ENCODE data around the gene NUP160.
"Not testable (repeated sequence)": the region's sequence is repeated elsewhere in the genome, so short reads cannot be mapped to it uniquely, and the experiment has no call there.

Gene NUP160

DNA sequence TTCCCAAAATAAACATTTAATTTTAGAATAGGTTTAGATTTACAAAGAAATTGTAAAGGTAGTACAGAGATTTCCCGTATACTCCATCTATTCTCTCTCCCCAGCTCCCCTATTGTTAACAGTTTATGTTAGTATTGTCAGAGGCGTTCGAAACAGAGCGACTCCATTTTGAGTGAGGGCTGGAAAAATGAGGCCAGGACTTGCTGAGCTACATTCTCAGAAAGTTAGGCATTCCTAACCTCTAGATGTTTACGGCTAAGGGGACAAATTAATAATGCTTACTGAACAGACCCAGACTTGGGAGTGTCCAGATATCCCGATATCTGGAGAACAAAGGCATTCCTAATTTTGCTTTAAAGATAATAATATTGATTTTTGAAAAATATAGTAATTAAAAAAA lies 12.4 kb upstream of the NUP160 start:
- DNase-seq: no peak

DNA sequence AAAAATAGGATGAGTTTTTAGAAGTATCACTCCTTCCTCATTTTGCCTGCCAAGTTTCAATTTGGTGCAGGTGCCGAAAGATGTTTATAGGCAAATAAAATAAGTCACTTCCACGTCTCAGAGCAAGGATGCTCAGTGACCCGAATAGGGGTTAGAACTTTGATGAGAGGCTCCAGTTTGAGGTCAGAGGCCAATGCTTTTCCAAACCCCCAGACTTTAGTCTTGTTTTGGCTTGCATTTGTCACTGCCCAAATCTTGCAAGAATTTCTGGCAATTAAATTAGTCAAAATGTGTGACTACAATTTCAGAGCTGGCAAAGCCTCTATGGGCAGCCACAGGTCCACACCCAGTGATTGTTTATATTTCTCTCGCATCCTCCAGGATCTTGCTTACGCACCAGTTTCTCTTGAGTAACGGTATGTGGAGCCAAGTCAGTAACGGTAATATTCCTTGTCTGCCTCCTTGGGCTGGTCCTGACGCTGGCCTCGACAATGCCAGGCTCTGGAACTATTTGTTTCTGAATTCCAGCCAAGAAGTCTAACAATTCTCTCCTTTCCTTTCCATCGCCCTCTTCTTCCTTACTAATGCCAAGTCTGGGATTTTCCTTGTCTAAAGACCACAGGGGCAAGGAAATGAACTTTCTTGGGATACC lies 9.9 kb upstream of the NUP160 start:
- peak; percentile 32 for DNase-seq

DNA sequence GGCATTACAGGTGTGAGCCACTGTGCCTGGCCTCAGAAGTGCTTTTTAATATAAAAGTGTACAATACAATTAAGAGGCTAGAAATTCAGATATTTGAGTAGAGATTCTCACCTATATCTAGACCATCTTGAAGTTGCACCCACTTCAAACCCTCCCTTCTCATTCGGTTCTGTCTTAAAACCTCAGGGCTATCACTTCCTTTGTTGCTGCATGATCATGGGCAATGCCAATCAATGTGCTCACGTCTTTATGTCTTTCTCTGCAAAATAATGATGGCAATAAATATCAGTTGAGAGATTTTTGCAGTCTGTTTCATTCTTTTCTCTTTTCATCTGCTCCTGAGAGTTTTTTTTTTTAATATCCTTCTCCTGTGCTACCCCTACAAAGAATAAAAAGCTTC lies 9.3 kb upstream of the NUP160 start:
- DNase-seq: no peak

DNA sequence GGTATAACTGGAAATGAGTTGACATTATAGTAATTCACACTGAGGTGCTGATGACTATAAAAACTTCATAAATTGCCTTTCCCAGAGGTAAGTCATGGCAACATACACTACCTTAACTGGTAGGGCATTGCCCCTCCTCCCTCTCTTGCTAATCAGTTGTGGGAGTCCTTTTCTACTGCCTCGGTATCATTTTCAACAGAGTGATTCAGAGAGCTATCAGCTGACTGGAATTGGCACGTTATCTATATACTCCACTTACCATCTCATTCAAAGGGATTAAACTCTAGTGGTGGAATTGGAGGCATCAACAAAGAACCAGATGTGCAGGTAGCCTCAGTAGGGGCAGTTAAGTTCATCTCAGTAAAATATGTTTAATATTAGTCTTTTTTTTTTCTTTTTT lies 8.0 kb upstream of the NUP160 start:
- DNase-seq: peak; percentile 73

DNA sequence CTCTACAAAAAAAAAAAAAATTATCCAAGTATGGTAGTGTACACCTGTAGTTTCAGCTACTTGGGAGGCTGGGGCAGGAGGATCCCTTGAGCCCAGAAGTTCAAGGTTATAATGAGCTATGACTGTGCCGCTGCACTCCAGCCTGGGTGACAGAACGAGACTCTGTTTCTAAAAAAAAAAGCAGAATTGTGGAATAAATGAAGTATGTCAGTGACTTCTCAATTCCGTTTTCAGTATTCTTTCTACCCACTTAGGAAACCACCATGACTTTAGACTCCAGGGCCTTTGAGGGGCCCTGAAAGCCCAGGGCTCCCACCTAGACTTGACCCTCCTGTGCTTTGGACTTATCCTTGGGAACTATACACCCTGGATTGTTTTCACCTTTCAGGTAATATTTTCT lies 6.5 kb upstream of the NUP160 start:
- no peak for DNase-seq

DNA sequence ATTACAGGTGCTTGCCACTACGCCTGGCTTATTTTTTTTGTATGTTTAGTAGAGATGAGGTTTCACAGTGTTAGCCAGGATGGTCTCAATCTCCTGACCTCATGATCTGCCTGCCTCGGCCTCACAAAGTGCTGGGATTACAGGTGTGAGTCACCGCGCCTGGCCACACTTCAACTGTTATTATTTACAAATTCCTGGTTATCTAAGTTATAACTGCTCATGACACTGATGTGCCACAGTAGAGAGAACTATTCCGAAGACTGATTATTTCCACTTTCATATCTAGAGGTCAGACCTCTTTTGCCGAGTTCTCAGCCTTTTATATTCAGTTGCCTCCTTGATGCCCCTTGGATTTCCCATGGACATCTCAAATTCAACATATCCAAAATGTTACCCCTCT lies 3.9 kb upstream of the NUP160 start:
- DNase-seq: no peak

DNA sequence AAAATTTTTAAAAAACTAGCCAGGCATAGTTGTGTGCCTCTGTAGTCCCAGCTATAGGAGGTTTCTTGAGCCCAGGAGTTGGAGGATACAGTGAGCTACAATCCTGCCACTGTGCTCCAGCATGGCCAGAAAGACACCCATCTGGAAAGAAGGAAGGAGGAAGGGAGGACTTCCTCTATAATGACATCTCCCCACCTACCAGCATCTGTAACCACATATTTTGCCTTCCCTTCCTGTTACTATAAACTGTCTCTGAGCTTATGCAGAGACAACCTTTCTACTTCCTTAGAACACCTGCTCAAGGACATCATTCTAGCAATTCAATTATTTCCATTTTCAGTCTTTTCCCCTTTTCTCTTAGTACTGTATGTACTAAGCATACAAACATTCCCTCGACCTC lies 2.2 kb upstream of the NUP160 start:
- DNase-seq: no peak

DNA sequence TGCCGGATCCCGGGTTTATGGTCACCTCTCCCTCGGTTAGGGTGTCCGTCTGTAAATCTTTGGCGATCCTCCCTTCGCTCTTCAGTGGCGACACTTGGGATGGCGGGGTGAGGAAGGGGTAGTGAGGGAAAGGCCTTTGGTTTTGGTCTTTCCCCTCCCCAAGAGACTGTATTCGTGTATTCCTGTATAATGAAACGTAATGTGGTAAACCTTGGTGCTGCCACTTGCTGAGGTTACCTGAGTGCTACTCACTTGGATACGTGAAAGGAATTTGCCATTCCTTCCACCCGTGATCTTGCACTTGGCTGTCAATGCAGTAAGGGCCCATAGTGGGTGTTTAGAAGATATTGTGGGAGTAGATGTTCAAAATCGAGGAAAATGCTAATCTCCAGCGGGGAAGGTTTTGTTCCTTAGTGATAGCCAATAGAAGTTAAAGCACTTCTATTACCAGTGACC lies 578 bp upstream of the NUP160 start:
- DNase-seq: peak; percentile 63

DNA sequence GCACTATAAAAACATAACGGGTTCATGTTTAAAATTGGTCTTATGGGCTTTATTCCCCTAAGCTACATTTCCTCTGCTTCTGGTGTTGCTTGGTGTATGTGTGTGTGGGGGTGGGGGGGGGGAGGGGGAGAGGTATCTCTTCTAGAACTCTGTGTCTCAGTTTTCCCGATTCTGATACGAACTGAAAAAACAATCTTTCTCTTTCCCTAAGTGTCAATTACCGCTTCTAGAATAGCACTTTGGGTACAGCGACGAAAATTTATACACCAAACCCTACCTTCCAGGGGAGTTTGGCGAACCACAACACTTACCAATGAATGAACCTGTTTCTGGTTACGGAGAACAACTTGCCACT lies 636 bp downstream of the NUP160 start:
- no peak for DNase-seq

DNA sequence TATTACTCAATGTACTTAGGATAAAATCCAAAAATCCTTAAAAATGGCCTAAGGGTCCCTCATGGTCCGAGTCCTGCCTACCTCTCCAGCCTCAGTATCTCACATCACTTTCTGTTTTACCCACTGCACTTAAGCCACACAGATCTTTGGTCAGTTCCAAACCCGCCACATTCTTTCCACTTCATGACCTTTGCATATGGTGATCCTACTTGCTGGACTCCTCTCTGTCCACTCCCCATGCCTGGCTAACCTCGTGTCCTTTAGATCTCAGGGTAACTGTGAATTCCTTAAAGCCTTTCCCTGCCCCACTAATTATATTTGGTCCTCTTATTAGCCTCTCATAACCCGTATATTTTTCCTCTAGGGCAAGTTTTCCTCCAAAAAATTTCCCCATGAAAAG lies 1.2 kb downstream of the NUP160 start:
- DNase-seq: no peak

DNA sequence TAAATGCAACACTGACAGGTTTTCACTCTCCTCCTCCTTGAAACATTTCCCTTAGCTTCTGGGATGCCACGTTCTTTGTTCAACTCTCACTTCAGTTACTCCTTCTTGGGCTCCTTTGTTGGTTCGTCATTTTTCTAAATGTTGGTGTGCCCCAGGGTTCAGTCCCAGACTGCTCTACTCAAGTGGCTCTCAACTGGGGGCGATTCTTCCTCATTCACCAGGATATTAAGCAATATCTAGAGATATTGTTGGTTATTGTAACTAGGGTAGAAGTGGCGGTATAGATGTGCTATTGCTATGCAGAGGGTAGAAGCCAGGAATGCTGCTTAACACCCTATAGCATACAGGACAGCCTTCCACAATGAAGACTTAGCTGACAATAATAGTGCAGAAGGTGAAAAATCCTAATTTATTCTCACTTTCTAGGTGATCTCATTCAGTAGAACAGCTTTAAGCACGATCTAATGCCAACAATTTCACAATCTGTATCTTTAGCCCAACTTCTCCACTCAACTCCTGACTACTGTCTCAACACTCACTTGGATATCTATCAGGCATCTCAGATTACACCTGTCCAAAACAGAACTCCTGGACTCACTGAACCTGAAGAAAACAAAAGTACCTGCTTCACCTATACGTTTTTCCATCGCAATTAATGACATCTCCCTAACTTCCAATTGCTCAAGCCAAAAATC lies 4.6 kb downstream of the NUP160 start:
- DNase-seq: no peak

DNA sequence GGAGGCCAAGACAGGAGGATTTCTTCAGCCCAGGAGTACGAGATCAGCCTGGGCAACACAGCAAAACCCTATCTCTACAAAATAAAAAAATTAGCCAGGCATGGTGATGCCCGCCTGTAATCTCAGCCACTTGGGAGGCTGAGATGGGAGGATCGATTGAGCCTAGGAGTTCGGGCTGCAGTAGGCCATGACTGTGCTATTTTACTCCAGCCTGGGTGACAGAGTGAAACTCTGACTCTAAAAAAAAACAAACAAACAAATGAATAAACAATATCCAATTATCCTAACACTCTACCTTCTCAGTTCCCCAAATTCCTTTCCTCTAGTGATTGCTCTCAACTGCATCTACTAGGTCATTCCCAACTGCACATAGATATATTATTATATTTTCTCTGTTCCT lies 5.4 kb downstream of the NUP160 start:
- DNase-seq: no peak

DNA sequence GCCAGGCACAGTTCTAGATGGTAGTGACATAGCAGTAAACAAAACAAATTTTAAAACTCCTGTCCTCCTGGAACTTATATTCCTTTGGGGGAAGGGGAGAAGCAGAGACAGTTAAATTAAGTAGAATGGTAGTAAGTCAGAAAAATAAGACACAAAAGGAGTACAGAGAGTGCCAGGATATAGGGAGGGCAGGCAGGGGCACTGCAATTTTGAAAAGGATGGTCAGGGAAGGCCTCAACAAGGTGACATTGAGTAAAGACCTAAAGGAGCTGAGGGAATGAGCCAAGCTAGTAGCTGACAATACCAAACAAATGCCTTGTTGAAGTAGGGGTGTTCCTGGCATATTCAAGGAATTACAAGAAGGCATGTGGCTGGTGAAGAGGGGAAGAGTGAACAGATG lies 10.2 kb downstream of the NUP160 start:
- DNase-seq: no peak

DNA sequence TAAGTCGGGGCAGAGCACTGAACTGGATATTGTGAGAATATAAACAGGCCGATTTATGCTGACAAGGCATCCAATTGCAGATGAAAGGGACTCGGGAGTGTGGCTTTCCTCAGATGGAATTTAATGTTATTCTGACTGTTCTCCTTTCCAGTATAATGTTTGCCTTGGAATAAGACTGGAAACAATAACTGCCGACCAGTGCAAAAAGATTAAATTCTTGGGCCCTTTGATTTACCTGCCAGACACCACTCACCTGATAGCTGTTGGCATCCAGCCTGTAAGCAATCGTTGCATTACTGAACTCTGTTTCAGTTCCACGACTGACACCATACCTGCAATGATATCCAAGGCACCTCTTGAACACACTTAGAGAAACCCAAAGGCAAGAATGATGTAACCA lies 10.9 kb downstream of the NUP160 start:
- no peak for DNase-seq

DNA sequence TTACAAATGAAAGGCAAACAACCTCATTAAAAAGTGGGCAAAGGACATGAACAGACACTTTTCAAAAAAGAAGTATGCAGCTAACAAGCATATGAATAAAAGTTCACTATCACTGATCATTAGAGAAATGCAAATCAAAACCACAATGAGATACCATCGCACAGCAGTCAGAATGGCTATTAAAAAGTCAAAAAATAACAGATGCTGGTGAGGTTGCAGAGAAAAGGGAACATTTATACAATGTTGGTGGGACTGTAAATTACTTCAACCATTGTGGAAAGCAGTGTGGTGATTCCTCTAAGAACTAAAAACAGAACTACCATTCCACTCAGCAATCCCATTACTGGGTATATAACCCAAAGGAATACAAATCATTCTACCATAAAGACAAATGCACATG lies 18.1 kb downstream of the NUP160 start:
- DNase-seq: not testable (repeated sequence)

DNA sequence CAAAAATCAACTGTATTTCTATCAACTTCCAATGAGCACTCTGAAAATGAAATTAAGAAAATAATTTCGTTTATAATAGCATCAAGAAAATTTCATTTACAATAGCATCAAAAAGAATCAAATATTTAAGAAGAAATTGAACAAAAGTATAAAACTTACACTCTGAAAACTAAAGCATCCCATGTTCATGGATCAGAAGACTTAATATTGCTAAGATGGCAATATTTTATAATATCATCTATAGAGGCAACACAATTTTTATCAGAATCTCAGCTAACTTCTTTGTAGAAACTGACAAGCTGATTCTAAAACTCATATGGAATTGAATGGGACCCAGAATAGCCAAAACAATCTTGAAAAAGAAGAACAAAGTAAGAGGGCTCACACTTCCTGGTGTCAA lies 19.9 kb downstream of the NUP160 start:
- no peak for DNase-seq

DNA sequence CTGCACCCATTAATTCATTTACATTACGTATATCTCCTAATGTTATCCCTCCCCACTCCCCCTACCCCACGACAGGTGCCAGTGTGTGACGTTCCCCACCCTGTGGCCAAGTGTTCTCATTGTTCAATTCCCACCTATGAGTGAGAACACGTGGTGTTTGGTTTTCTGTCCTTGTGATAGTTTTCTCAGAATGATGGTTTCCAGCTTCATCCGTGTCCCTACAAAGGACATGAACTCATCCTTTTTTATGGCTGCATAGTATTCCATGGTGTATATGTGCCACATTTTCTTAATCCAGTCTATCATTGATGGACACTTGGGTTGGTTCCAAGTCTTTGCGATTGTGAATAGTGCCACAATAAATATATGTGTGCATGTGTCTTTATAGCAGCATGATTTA lies 25.5 kb downstream of the NUP160 start:
- DNase-seq: not testable (repeated sequence)

DNA sequence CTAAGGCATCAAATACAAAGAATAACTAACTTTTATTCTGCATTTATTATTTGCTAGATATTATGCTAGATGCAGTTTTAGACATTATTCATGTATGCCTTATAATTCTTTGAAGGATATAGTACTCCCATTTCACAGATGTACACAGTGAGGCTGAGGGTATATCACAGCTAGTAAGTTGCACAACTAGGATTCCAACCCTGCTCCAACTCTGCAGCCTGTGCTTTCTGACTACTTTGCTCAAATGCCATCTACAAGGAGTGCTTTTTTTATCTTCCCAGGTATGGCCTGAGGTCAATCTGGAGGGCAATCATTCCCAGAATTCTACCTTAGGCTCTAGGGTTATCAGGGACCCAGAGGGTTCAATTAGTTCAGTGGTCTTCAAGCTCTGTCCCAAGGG lies 28.4 kb downstream of the NUP160 start:
- no peak for DNase-seq

DNA sequence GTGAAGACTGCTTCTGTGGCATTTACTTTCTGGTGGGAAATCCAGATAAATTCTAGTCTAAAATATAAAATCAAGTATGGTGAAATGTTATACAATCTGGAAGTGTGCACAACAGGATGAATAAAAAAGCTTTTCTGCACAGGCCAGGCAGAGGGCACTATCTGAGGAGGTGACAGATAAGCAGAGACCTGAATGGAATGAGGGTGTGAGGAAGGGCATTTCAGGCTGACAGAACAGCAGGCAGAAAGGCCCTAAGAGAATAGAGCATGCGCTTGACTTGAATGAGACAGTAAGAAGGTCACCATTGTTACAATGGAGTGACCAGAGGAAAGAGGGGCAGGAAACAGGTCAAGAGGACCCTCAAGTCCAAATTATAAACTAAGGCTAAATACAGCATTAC lies 47.4 kb downstream of the NUP160 start:
- no peak for DNase-seq

DNA sequence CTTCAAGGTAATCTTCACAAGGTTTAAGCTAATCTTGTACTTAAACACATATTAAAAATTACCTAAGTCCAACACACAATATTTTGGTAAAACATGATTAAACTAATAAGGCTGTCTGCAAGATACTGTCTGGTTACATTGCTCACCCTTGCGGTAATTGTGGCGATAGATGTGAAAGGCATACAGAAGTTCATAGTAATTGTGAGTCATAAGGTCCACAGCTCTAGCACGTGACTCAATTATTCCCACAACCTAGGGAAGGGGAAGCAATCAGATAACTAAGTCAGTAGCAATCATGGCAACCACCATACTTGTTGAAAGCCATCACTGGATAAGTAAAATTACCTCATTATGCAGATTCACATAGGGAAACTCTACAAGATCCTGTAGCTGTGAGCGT lies 50.5 kb downstream of the NUP160 start:
- DNase-seq: no peak

DNA sequence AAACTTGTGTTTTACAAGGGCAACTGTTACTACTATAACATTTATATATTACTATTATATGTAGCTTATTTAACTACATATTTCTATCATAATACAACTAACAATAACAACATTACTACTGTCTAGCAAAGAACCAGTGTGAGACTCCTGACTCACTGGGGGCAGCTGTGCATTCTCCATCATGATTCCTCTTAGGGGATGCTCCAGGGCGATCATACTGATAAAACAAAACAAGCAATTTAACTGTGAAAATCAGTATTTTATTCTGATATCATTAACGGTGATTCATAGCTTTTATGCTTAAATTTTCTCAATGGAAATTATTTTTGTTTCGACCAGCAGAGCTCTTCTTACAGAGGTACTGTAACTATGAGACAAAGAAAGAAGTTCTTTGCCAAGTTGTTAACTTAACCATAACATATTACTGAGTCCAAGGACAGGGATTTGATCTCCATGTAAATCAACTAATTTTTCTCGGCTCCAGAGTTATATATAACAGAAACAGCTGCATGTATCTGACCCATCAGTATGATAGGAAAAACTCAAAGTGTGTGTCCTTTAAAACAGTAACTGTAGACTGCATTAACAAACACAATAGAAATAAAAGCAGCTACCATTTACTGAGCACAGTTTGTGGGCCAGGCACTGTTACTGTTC lies 56.2 kb downstream of the NUP160 start:
- DNase-seq: no peak

DNA sequence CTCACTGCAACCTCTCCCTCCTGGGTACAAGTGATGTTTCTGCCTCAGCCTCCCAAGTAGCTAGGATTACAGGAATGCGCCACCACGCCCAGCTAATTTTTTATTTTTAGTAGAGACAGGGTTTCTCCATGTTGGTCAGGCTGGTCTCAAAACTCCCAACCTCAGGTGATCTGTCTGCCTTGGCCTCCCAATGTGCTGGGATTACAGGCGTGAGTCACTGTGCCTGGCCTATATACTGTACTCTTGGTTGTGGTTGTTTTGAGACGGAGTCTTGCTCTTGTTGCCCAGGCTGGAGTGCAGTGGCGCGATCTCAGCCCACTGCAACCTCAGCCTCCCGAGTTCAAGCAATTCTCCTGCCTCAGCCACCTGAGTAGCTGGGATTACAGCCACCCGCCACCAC lies 58.1 kb downstream of the NUP160 start:
- DNase-seq: not testable (repeated sequence)

DNA sequence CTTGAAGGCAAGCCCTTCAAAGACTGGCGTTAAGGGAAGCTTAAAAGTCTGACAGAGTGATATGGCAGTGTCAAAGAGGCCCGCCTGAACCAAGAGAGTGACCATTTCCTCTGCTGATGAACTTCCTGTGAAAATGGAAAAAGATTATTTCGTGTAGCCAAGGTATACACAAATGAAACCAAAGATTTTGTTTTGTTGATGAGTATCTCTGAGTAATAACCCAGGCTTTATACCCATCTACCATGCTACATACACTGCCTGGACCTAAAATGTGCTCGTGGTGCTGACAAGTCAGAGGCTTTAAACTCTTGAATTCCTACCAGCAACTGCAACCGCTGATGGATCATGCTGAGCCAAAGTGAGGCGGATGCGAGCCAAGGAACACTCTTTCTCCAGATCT lies 60.0 kb downstream of the NUP160 start:
- DNase-seq: no peak

DNA sequence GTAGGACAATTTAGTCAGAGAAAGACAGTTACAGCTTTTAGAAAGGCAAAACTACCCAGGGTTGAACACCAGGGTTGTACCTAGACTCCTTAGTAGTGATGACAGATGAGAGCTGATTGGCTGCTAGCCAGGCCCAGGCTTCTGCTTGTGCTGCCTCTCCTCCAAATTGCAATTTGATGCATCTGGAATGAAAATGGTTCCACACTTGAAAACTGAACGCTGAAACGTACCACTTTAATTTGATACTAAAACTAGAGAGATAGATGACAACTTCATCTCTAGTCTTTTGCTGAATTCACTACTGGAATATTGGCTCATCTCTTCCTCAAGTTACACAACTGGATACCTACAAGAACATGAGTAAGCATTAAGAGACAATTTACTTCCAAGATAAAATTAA lies 61.8 kb downstream of the NUP160 start:
- DNase-seq: peak; percentile 90

Data from DMS79 treated with DMSO at 0.1 percent for 48 hours (cell line).